ENCODE measurements around the gene PNCK.
"Not testable (repeated sequence)": the region's sequence is repeated elsewhere in the genome, so short reads cannot be mapped to it uniquely, and the experiment has no call there.

The PNCK gene

GRCh38 chrX:153697924-153698865 is 24.6 kb upstream of the PNCK start:
- DNase-seq = no peak

- not testable (repeated sequence) for DNase-seq
These were observed 23.5 kb upstream of the PNCK start for GRCh38 chrX:153696986-153697722.

GRCh38 chrX:153696538-153696937 is 22.9 kb upstream of the PNCK start:
- not testable (repeated sequence) for DNase-seq

GRCh38 chrX:153696100-153696499 is 22.5 kb upstream of the PNCK start:
- DNase-seq = no peak

GRCh38 chrX:153694687-153695270 is 21.2 kb upstream of the PNCK start:
- DNase-seq = no peak

- not testable (repeated sequence) for DNase-seq
These were observed 20.6 kb upstream of the PNCK start for GRCh38 chrX:153694256-153694655.

GRCh38 chrX:153693216-153694086 is 19.8 kb upstream of the PNCK start:
- DNase-seq = no peak

- no peak for DNase-seq
These were observed 19.1 kb upstream of the PNCK start for GRCh38 chrX:153692611-153693156.

- DNase-seq = no peak
These were observed 18.4 kb upstream of the PNCK start for GRCh38 chrX:153692003-153692402.

GRCh38 chrX:153691032-153691827 is 17.6 kb upstream of the PNCK start:
- DNase-seq = not testable (repeated sequence)

- no peak for DNase-seq
These were observed 16.9 kb upstream of the PNCK start for GRCh38 chrX:153690466-153690865.

- no peak for DNase-seq
These were observed 16.2 kb upstream of the PNCK start for GRCh38 chrX:153689654-153690465.

- no peak for DNase-seq
These were observed 15.4 kb upstream of the PNCK start for GRCh38 chrX:153688911-153689590.

GRCh38 chrX:153688506-153688905 is 14.9 kb upstream of the PNCK start:
- no peak for DNase-seq

- DNase-seq = no peak
These were observed 14.5 kb upstream of the PNCK start for GRCh38 chrX:153688071-153688470.

GRCh38 chrX:153687121-153688039 is 13.8 kb upstream of the PNCK start, which contains the start of gene SLC6A8:
TSS of gene SLC6A8 (plus strand) at chrX:153687926. CDS start at chrX:153688575, 649 bp downstream.
- DNase-seq = peak; percentile 24

- no peak for DNase-seq
These were observed 13.1 kb upstream of the PNCK start for GRCh38 chrX:153686711-153687110.
